GM12801 (cell line): ENCODE measurements around the gene PPIL1.

Source experiments
- CTCF ChIP-seq: IDR thresholded peaks from one replicate; pipeline ENCODE4 v1.5.1; 2011; ENCODE audit warnings: control low read depth; ENCODE audit not compliant: insufficient read length; ENCODE audit errors: extremely low read depth

Gene PPIL1

GRCh38 chr6:36827261-36828079, 47.1 kb downstream of the PPIL1 start:
- TF ChIP-seq CTCF = no peak

- TF ChIP-seq CTCF = no peak
Observed at GRCh38 chr6:36826520-36827227, 47.9 kb downstream of the PPIL1 start.

- TF ChIP-seq CTCF = no peak
Observed at GRCh38 chr6:36825994-36826393, 48.6 kb downstream of the PPIL1 start.

- TF ChIP-seq CTCF = no peak
Observed at GRCh38 chr6:36825452-36825851, 49.2 kb downstream of the PPIL1 start.

- TF ChIP-seq CTCF = no peak
Observed at GRCh38 chr6:36824253-36824652, 50.4 kb downstream of the PPIL1 start.

- no peak for TF ChIP-seq CTCF
Observed at GRCh38 chr6:36823421-36824096, 51.0 kb downstream of the PPIL1 start.
